Neural progenitor cell (in vitro differentiated cells): Measurements from ENCODE around the gene CACYBP. TPM values are rescaled to one million over a fixed set of nuclear protein-coding genes. Genes with fewer than 3 reads are reported as not detected.

Experiments
- DNase-seq: peaks from one replicate; pipeline ENCODE4 v3.0.0-alpha.2; 2016; ENCODE audit warnings: low spot score
- H2AFZ ChIP-seq: fragments of 200-600 bp; sonication (generic); replicated peaks from 2 replicates; pipeline ENCODE4 v1.6.1; 2016; ENCODE audit warnings: antibody characterized with exemption
- H3F3A ChIP-seq: fragments of 200-600 bp; sonication (generic); 2 replicates; pipeline ENCODE4 v1.6.1; 2016; ENCODE audit warnings: antibody characterized with exemption, low read depth
- H3K27ac ChIP-seq: fragments of 200-600 bp; sonication (generic); 2 replicates; pipeline ENCODE4 v1.5.1; 2016; ENCODE audit warnings: mild to moderate bottlenecking
- H3K27me3 ChIP-seq: fragments of 200-600 bp; sonication (generic); 2 replicates; pipeline ENCODE4 v1.6.1; 2016; ENCODE audit warnings: mild to moderate bottlenecking, moderate library complexity
- H3K36me3 ChIP-seq: fragments of 200-600 bp; sonication (generic); 2 replicates; pipeline ENCODE4 v1.5.1; 2016
- H3K4me1 ChIP-seq: fragments of 200-600 bp; sonication (generic); 2 replicates; pipeline ENCODE4 v1.6.1; 2016; ENCODE audit warnings: mixed run types
- H3K4me2 ChIP-seq: fragments of 200-600 bp; sonication (generic); 2 replicates; pipeline ENCODE4 v1.6.1; 2016
- H3K4me3 ChIP-seq: fragments of 200-600 bp; sonication (generic); 2 replicates; pipeline ENCODE4 v1.5.1; 2016
- H3K79me2 ChIP-seq: fragments of 200-600 bp; sonication (generic); 2 replicates; pipeline ENCODE4 v1.6.1; 2016; ENCODE audit warnings: low read depth
- H3K9ac ChIP-seq: fragments of 200-600 bp; sonication (generic); 2 replicates; pipeline ENCODE4 v1.6.1; 2016
- H3K9me3 ChIP-seq: fragments of 200-600 bp; sonication (generic); 2 replicates; pipeline ENCODE4 v1.5.1; 2016; ENCODE audit warnings: low read depth
- H4K20me1 ChIP-seq: fragments of 200-600 bp; sonication (generic); 2 replicates; pipeline ENCODE4 v1.6.1; 2016; ENCODE audit warnings: low read depth
- H3K27ac Mint-ChIP-seq: 3 replicates; pipeline ENCODE4 v1.8.0; 2021; ENCODE audit warnings: mixed read lengths
- H3K27me3 Mint-ChIP-seq: 2 replicates; pipeline ENCODE4 v1.8.0; 2022; ENCODE audit warnings: low read depth, mild to moderate bottlenecking, inconsistent platforms, moderate library complexity, mixed read lengths; ENCODE audit not compliant: insufficient read depth
- H3K36me3 Mint-ChIP-seq: 3 replicates; pipeline ENCODE4 v1.8.0; 2021; ENCODE audit warnings: mixed read lengths
- H3K4me1 Mint-ChIP-seq: 3 replicates; pipeline ENCODE4 v1.8.0; 2021; ENCODE audit warnings: mixed read lengths
- H3K4me3 Mint-ChIP-seq: 3 replicates; pipeline ENCODE4 v1.8.0; 2021; ENCODE audit warnings: mild to moderate bottlenecking, moderate library complexity, mixed read lengths
- H3K9me3 Mint-ChIP-seq: 3 replicates; pipeline ENCODE4 v1.8.0; 2020; ENCODE audit warnings: mixed read lengths
- EZH2 ChIP-seq: fragments of 200-600 bp; sonication (generic); IDR thresholded peaks from 2 replicates; pipeline ENCODE4 v1.6.1; 2017; ENCODE audit warnings: antibody characterized with exemption, mild to moderate bottlenecking, moderate library complexity
- EZH2phosphoT487 ChIP-seq: fragments of 200-600 bp; sonication (generic); IDR thresholded peaks from 2 replicates; pipeline ENCODE4 v1.6.1; 2017; ENCODE audit warnings: antibody characterized with exemption
- total RNA-seq: library from RNA; depleted of rRNA; stranded (reverse); fragments of >200 nt; gene quantifications from 2 replicates; pipeline ENCODE4 v1.2.3, GENCODE V29; 2015; ENCODE audit warnings: low replicate concordance
- TF ChIP-seq, protein P1 (sequence below): fragments of 200-600 bp; sonication (generic); IDR thresholded peaks from 2 replicates; pipeline ENCODE4 v1.5.1; 2017; ENCODE audit warnings: antibody characterized with exemption, mild to moderate bottlenecking

Gene CACYBP
- total RNA-seq, 1 donor from 2014 or later = 166 TPM

GRCh38 chr1:175035865-175036264 lies 36.1 kb downstream of the CACYBP start:
- H3K4me1 ChIP-seq = no peaks in the 10 kb centered on the region
- H3K9me3 Mint-ChIP-seq = no peaks in the 10 kb centered on the region
- H3K4me3 Mint-ChIP-seq = no peak overlapping the region
- H3K27me3 Mint-ChIP-seq = no peaks in the 10 kb centered on the region
- no peaks in the 10 kb centered on the region for H3K79me2 ChIP-seq
- no peak overlapping the region for H2AFZ ChIP-seq
- H3K9me3 ChIP-seq = no peaks in the 10 kb centered on the region
- TF ChIP-seq, protein P1, sequence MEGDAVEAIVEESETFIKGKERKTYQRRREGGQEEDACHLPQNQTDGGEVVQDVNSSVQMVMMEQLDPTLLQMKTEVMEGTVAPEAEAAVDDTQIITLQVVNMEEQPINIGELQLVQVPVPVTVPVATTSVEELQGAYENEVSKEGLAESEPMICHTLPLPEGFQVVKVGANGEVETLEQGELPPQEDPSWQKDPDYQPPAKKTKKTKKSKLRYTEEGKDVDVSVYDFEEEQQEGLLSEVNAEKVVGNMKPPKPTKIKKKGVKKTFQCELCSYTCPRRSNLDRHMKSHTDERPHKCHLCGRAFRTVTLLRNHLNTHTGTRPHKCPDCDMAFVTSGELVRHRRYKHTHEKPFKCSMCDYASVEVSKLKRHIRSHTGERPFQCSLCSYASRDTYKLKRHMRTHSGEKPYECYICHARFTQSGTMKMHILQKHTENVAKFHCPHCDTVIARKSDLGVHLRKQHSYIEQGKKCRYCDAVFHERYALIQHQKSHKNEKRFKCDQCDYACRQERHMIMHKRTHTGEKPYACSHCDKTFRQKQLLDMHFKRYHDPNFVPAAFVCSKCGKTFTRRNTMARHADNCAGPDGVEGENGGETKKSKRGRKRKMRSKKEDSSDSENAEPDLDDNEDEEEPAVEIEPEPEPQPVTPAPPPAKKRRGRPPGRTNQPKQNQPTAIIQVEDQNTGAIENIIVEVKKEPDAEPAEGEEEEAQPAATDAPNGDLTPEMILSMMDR = no peak
- TF ChIP-seq EZH2 (no peak), EZH2phosphoT487 (no peak)
- H3K27me3 ChIP-seq = no peaks in the 10 kb centered on the region
- H3K4me1 Mint-ChIP-seq = peaks cover 8% of the 10 kb centered on the region
- no peaks in the 10 kb centered on the region for H3F3A ChIP-seq
- H4K20me1 ChIP-seq = no peaks in the 10 kb centered on the region
- DNase-seq = no peak
- no peak overlapping the region for H3K27ac ChIP-seq
- H3K27ac Mint-ChIP-seq = no peak overlapping the region
- no peak overlapping the region for H3K4me2 ChIP-seq
- no peak overlapping the region for H3K9ac ChIP-seq
- no peaks in the 10 kb centered on the region for H3K36me3 Mint-ChIP-seq
- H3K4me3 ChIP-seq = no peak overlapping the region
- no peaks in the 10 kb centered on the region for H3K36me3 ChIP-seq

DNA sequence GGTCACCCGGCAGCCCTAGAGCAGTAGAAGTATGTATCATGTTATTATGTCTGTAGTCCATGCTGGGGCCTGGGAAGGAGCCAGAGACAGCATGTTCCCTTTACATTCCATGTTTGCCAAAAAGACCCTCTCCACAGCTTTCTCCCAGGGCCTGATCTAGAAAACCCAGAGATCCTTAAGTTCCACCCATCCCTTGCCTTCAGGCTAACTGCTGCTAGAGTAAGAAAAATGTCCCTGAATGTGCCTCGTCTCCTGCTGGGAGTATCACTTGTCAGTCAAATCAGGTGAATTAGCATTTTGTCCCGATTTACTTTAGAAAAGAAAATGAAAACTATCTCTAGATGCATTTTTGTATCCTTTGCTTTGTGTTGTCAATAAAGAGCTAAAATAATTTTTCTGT lies 36.7 kb downstream of the CACYBP start:
- H3K36me3 Mint-ChIP-seq = no peaks in the 10 kb centered on the region
- H3K27ac Mint-ChIP-seq = no peak overlapping the region
- Histone ChIP-seq H3K4me1 (no peaks in the 10 kb centered on the region), H3K9ac (no peak overlapping the region), H2AFZ (no peak overlapping the region), H3K36me3 (no peaks in the 10 kb centered on the region), H3K79me2 (no peaks in the 10 kb centered on the region), H4K20me1 (no peaks in the 10 kb centered on the region), H3K27ac (no peak overlapping the region), H3K4me2 (no peak overlapping the region), H3F3A (no peaks in the 10 kb centered on the region), H3K27me3 (no peaks in the 10 kb centered on the region), H3K4me3 (no peak overlapping the region), H3K9me3 (no peaks in the 10 kb centered on the region)
- no peak overlapping the region for H3K4me3 Mint-ChIP-seq
- TF ChIP-seq EZH2 = no peak
- TF ChIP-seq, protein P1 = no peak
- TF ChIP-seq EZH2phosphoT487 = no peak
- no peaks in the 10 kb centered on the region for H3K27me3 Mint-ChIP-seq
- DNase-seq = no peak
- H3K4me1 Mint-ChIP-seq = peaks cover 8% of the 10 kb centered on the region
- no peaks in the 10 kb centered on the region for H3K9me3 Mint-ChIP-seq

- H4K20me1 ChIP-seq = no peaks in the 10 kb centered on the region
- no peak overlapping the region for H3K27ac Mint-ChIP-seq
Measured at GRCh38 chr1:175037416-175037815, 37.7 kb downstream of the CACYBP start.

More at GRCh38 chr1:175037416-175037815, 37.7 kb downstream of the CACYBP start:
- Histone ChIP-seq H3K79me2 (no peaks in the 10 kb centered on the region), H2AFZ (no peak overlapping the region), H3K27me3 (no peaks in the 10 kb centered on the region), H3K36me3 (no peaks in the 10 kb centered on the region), H3K9ac (no peak overlapping the region), H3F3A (no peaks in the 10 kb centered on the region), H3K27ac (no peak overlapping the region), H3K4me3 (no peak overlapping the region), H3K9me3 (no peaks in the 10 kb centered on the region), H3K4me2 (no peak overlapping the region), H3K4me1 (no peaks in the 10 kb centered on the region)
- H3K36me3 Mint-ChIP-seq = no peaks in the 10 kb centered on the region
- DNase-seq = no peak
- no peak overlapping the region for H3K4me3 Mint-ChIP-seq
- peaks cover 8% of the 10 kb centered on the region for H3K4me1 Mint-ChIP-seq
- no peaks in the 10 kb centered on the region for H3K27me3 Mint-ChIP-seq
- no peaks in the 10 kb centered on the region for H3K9me3 Mint-ChIP-seq
- TF ChIP-seq, protein P1 = no peak
- TF ChIP-seq EZH2phosphoT487 (no peak), EZH2 (no peak)
